Spleen (tissue), 7 donors: ENCODE measurements around the gene PLXNB2.

ENCODE experiments used
- POLR2A ChIP-seq, 3 donors: fragments of 450-650 bp; IDR thresholded peaks; one replicate each; pipeline ENCODE4 v1.5.1; 2017; ENCODE audit warnings: antibody characterized with exemption in 3 of 3, mild to moderate bottlenecking in 1 of 3
- TF ChIP-seq, protein P1 (sequence below), 11 experiments: fragments of 200-600 bp in 7 of 11; fragments of 450-650 bp in 4 of 11; sonication (generic) in 4 of 11; IDR thresholded peaks in 8 of 11; conservative IDR thresholded peaks in 3 of 11; 1 replicate in 7 of 11; 2 replicates in 4 of 11; pipeline versions ENCODE4 v1.4.0 to v1.8.0; 2016 to 2021; ENCODE audit warnings: antibody characterized with exemption in 11 of 11, inconsistent platforms in 4 of 11, mild to moderate bottlenecking in 1 of 11
- donor health status: DM: no; HTN: no; CAD: no; lungs with moderate emphysema.
- donor health status: DM: no; HTN: no; CAD: no.
- donor health status: DM: no; HTN: no; CAD: no.

DNA sequence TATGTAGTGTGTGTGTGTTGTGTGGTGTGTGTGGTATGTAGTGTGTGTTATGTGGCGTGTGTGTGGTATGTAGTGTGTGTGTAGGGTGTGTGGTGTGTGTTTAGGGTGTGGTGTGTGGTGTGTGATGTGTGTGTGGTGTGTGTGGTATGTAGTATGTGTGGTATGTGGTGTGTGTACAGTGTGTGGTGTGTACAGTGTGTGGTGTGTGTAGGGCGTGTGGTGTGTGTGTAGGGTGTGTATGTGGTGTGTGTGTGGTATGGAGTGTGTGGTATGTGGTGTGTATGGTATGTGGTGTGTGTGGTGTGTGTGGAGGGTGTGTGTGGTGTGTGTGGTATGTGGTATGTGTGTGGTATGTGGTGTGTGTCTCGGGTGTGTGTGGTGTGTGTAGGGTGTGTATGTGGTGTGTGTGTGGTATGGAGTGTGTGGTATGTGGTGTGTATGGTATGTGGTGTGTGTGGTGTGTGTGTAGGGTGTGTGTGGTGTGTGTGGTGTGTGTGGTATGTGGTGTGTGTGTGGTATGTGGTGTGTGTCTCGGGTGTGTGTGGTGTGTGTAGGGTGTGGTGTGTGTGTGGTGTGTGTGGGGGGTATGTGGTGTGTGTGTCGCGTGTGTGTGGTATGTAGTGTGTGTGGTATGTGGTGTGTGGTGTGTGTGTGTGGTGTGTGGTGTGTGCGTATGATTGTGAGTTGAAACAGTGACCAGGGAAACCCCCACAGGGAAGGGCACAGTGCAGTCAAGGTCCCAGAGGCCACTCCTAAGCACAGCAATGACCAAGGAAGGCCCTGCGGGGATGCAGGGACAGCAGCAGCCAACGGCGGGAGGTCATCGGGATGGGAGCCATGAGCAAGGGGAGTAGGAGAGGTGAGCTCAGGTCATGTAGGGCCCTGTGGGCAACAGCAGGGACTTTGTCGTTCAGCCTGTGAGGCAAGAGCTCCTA, 32.8 kb upstream of the PLXNB2 start:
- TF ChIP-seq POLR2A (IDR thresholded peaks at IDR 0.05) = no peak
- TF ChIP-seq, protein P1, sequence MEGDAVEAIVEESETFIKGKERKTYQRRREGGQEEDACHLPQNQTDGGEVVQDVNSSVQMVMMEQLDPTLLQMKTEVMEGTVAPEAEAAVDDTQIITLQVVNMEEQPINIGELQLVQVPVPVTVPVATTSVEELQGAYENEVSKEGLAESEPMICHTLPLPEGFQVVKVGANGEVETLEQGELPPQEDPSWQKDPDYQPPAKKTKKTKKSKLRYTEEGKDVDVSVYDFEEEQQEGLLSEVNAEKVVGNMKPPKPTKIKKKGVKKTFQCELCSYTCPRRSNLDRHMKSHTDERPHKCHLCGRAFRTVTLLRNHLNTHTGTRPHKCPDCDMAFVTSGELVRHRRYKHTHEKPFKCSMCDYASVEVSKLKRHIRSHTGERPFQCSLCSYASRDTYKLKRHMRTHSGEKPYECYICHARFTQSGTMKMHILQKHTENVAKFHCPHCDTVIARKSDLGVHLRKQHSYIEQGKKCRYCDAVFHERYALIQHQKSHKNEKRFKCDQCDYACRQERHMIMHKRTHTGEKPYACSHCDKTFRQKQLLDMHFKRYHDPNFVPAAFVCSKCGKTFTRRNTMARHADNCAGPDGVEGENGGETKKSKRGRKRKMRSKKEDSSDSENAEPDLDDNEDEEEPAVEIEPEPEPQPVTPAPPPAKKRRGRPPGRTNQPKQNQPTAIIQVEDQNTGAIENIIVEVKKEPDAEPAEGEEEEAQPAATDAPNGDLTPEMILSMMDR (IDR thresholded peaks at IDR 0.05 in 8 of 11, conservative IDR thresholded peaks at IDR 0.05 in 3 of 11) = no peak
